ENCODE measurements around the gene ITPA.

ITPA gene

DNA sequence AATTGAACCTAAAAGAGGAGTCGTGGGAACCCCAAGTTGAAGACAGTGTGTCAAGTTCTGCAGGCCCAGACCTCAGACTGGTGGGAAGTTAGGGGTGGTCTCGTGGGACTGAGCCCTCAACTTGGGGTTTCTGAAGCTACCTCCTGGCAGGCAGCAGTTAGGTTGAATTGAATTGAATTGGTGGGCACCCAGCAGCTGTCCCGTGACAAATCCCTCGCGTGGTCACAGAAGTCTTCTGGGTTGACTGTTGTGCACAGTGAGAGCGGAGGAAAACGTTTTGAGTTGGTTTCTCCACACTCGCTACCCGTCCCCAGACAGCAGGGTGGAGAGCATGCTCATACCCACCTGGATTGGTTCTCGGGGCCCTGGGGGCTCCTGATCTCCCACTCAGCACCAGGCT, 16.8 kb downstream of the ITPA start:
- no peak for DNase-seq (ENCODE audit: extremely low read depth in 1 of 2, low read depth in 1 of 2)

GRCh38 chr20:3226864-3227263, 17.6 kb downstream of the ITPA start:
- DNase-seq (ENCODE audit: extremely low read depth in 1 of 2, low read depth in 1 of 2): no peak

GRCh38 chr20:3227506-3227905, 18.2 kb downstream of the ITPA start:
- no peak for DNase-seq (ENCODE audit: extremely low read depth in 1 of 2, low read depth in 1 of 2)

DNA sequence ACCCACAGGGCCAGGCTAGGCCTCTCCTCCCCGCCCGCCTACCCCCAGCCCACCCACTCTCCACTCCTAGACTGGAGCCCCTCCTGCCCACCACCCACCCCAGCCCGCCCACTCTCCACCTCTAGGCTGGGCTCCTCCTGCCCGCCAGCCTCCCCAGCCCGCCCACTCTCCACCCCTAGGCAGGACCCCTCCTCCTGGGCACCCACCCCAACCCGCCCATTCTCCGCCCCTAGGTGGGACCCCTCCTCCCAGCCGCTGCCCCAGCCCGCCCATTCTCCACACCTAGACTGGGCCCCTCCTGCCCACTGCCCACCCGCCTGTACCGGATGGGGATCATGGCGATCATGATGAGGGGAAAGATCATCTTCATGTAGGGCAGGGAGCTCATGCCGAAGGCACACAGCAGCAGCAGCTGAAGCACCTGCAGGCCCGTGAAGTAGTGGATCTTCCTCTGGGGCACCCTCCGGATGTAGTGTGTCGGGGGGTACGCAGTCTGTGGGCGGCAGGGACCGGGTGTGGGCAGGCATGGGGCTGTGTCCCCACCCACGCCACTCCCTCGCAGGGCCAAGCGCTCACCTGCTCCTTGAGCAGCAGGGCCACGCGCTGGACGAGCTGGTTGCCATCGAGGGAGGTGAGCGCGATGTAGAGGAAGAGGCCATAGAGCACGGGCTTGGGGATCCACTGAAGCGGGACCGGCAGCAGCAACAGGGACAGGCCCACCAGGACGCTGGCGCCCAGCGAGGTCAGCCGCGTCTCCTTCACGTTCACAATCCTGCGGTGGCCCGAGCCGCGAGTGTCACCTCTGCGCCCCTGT, 18.8 kb downstream of the ITPA start:
- no peak for DNase-seq (ENCODE audit: extremely low read depth in 1 of 2, low read depth in 1 of 2)

- DNase-seq (ENCODE audit: extremely low read depth in 1 of 2, low read depth in 1 of 2): no peak
Observed at GRCh38 chr20:3228750-3229032, 19.4 kb downstream of the ITPA start.

GRCh38 chr20:3229158-3229557, 19.9 kb downstream of the ITPA start:
- DNase-seq (ENCODE audit: extremely low read depth in 1 of 2, low read depth in 1 of 2): no peak

GRCh38 chr20:3229798-3230197, 20.5 kb downstream of the ITPA start:
- no peak for DNase-seq (ENCODE audit: extremely low read depth in 1 of 2, low read depth in 1 of 2)

GRCh38 chr20:3231116-3231515, 21.8 kb downstream of the ITPA start:
- DNase-seq (ENCODE audit: extremely low read depth in 1 of 2, low read depth in 1 of 2): no peak

DNA sequence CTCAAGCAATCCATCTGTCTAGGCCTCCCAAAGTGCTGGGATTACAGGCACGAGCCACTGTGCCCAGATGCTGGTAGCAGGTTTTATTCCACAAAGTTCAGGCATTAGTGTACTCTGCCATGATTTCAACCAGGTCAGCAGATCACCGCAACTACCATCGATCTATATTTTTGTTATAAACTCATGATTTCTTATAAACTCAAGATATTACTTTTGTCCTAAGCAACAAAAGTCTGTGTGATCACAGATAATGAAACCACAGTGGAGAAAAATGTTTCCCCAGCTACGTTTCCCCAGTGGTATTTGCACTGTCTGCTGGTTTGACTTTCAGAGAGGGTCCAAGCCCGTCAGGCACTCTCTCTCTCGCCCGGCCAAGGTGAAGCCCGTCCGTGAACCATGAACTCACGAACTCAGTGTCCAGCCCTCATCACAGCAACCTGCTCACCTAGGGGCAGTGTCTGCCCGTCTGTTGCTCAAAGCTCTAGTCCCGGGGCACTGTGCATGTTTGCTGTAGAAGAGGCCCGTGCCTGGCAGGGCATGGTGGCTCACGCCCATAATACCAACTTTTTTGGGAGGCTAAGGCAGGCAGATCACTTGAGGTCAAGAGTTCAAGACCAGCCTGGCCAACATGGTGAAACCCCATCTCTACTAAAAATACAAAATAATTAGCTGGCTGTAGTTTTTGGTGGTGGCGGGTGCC, 22.7 kb downstream of the ITPA start:
- DNase-seq (ENCODE audit: extremely low read depth in 1 of 2, low read depth in 1 of 2): no peak

GRCh38 chr20:3233131-3233990, 24.1 kb downstream of the ITPA start:
- DNase-seq (ENCODE audit: extremely low read depth in 1 of 2, low read depth in 1 of 2): no peak

DNA sequence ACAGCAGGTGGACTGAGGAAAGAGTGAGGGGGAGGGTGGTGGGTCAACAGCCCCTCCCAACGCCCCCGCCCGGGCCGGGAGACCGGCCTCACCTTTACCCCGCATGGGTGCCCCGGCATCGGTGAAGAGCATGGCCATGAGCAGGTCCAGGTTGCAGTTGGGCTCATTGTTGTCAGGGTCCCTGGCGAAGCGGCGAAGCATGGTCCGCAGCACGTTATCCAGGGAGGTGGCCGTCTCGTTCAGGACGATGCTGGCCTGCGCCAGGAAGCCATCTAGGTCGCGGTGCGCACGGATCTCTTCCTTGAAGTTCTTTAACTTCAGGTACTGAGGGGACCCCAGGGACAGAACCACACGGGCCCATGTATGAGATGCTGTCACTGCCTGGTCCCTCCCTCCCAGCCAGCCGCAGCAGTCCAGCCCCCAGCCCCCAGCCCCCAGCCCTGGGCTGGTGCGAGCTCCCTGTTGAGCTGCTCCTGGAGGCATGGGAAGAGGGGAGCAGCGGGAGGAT, 24.7 kb downstream of the ITPA start:
- no peak for DNase-seq (ENCODE audit: extremely low read depth in 1 of 2, low read depth in 1 of 2)

DNA sequence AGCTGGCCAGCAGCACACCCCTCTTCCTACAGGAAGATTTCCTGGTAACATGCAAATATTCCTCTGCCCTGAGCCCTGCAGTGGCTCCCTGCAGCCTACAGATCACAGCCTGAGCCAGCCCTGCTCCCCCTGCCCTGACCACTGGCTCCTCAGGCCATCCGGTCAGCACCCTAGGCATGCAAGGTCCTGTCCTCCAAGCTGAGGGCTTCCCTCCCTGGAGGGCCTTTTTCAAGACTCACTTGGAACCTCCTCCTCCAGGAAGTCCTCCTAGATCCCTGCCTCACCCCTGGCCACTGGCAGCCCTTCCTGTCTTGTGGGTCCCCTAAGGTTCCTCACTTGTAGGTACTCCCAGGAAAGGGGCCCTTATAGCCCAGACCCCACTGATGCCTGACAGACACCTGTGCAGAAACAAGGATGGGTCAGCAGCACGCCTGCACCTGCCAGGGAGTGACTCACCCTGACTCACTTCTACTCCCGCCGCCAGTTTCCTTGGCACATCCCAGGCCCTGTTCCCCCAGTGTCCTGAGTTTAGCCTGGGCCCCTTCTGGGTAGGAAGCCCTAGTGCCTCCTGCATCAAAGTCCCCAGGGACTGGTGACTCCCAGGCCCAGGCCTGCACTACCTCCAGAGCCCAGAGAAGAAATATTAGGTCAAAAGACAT, 26.5 kb downstream of the ITPA start:
- no peak for DNase-seq (ENCODE audit: extremely low read depth in 1 of 2, low read depth in 1 of 2)

- no peak for DNase-seq (ENCODE audit: extremely low read depth in 1 of 2, low read depth in 1 of 2)
Observed at GRCh38 chr20:3237011-3237957, 28.0 kb downstream of the ITPA start.

DNA sequence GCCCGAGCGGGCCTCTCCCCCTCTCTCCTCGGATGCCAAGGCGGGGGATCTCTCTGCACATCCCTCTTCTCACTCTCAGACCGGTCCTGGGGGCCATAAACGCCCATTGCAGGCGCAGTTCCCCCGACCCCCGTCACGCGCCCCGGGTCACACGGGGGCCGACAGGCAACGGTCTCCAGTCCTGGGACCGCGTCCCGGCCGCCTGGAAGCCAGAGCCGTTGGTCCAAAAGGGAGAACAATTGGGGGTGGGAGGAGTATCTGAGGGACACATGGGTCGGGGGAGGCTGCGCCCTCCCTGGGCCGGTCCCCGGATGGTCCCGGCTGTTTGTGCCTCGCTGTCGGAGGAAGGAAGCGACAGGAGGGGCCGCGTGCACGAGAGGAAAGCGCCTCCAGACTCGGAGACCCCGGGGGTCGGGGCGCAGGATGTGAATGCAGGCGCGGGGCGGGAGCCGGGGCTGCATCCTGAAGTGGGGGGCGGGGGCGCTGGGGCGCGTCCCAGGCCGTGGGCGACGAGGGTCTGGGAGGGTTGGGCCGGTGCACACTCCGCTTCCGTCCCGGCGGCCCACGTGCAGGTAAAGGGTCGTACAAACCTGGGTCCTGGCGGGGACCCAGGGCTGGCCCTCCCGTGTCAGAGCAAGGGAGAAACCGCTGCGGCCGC, 28.8 kb downstream of the ITPA start:
- DNase-seq (ENCODE audit: extremely low read depth in 1 of 2, low read depth in 1 of 2): no peak

GRCh38 chr20:3238616-3239025, 29.3 kb downstream of the ITPA start:
- no peak for DNase-seq (ENCODE audit: extremely low read depth in 1 of 2, low read depth in 1 of 2)

DNA sequence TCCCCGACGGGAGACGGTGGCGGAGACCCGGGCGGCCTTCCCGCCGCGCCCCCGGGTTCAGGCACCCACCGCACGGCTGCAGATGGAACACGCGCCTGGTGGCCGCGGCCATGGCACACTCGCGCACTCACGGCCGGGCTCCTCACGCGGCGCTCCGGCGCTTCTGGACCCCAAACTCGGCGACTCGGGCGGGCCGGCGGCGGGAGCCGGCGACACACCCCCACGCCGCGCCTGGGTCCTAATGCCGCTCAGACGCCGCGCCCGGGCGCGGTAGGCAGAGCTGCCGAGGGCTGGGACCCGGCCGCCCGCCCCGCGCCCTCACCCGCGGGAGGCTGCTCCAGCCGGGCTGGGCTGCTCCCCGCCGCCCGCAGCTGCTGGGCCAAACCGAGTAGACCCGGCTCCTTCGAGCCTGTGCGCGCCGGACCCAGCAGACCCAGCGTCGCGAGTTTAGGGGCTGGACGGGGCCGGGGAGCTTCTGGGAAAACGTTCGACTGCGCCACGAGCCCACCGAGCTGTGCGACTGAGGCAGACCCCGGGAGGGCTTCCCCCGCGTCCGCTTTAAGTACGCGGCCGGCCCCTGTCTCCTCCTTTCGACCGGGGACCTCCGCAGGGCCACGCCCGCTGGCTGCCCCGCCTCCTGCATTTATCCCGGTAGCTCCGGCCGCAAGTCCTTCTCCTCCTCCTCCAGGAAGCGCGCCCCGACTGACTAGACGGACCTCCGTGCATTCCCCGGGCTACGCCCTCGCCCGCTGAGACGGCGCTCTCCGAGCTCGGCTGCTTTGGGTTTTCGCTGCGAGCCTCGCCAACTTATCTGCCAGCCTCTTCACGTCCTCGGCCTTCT, 29.9 kb downstream of the ITPA start, which contains the start of gene SLC4A11:
TSS of gene SLC4A11 (minus strand) at position 165 of the 841 bp plus-strand sequence. CDS start at position 112, 53 bp downstream.
- no peak for DNase-seq (ENCODE audit: extremely low read depth in 1 of 2, low read depth in 1 of 2)

DNA sequence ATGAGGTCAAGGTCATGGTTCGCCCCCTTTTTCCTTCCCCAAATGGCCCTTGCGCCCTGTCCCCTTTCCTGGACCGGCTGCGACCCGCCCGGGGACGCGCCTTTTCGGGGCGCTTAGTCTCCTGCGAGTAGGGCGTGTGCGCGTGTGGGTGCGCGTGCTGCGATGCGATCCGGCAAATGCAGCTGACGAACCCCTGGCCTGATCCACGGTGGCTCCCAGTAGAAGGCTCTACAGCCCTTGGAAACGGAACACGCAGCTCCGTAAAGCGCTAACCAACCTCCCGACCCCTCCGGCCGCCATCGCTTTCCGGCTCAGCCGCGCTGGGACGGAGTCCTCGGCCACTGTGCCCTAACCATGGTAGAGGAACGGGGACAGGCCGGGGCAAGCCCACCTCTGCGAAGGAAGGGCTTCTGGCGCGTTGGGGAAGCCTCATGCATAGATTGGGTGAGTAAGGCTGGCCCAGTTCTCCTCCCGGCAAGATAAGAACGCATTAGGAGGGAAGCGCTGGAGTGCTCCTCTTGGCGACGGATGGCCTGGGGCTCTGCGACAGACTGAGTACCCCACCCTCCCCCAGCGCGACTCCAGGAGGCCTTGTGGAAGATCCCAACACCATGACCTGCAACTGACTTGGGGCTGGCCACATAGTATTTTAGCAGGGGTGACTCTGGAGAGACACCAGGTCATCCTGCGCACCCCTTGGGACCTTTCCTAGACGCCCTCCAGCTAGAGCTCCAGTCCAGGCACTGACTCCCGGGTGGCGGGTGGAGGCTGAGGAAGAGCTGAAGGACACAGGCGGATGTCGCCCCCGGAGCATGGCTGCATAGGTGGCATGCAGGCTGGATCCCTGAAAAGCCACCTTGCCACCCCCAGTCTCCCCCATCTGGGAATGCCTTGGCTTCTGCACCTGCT, 30.8 kb downstream of the ITPA start:
- no peak for DNase-seq (ENCODE audit: extremely low read depth in 1 of 2, low read depth in 1 of 2)

All from activated CD8-positive, alpha-beta memory T cell treated with anti-CD3 and anti-CD28 coated beads for 1 hour (primary cell).